ENCODE results near the gene CHST2. TPM values are rescaled to one million over a fixed set of nuclear protein-coding genes. Genes with fewer than 3 reads are reported as not detected.

CHST2 gene
- total RNA-seq, 4 donors from 2014 or later, result 2.8 to 20.6 (median 7.9) TPM

DNA sequence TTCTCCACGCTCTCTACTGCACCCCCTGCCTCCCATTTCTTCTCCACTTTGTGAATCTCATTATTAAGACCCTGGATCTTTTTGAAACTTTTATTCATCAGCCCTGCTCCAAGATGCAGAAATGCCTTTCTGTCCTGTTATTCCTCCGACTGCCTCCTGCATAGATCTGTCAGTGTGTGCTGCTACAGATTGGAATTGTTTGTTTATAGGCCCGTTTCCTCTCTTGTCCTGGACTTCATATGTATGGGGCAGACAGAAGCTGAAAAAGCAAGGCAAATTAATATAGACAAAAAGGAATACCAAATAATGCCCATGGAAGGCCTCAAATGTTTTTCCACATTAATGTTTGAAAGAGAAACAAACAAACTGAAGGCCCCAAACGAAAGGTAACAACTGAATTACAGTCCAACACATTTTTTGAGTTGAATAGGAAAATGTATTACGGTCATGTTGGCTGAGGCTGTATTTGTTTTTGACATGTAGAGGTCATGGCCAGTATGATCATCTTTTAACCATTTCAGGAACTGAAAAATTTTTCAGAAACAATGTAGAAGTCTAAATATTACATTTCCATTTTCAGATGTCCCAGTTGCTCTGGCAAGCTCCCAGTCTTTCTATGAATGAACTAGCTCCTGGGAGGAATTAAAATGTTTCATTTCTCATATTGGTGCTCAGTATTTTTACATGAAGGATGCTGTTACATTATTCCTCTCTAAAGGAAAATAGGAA is 8.8 kb downstream of the CHST2 start:
- DNase-seq, result no peak

DNA sequence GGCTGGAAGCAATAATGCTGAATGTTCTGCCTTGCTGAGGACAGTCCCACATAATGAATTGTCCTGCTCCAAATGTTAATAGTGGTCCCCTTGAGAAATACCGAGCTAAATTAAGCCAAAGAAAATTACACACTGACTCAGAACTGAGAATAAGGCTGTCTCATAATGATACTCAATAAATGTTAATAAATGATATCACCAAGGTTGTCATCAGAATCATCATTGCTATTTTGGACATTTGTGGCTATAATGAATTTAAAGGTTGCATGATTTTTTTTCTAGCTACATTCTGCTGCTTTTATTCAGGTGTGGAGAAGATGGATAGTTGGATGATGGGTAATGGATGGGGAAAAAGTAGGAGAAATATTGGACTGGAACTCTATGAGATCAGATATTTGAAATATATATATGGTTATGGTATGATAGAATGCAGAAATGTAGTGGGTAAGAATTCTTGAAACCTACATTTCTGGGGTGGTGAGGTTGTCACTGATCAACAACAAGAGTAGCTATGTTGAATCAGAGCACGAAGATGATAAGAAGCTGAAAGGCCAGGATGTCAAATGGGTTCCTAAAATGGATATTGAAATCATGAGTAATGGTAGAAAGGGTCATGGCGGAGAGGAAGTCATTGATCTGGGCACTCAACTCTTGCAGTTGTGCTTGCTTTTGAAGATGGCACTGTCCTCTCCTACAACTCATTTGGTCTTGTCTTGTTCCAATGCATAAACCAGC is 12.8 kb downstream of the CHST2 start:
- Histone ChIP-seq H3K36me3 (no peaks in the 10 kb centered on the region), H3K4me1 (no peaks in the 10 kb centered on the region), H3K27me3 (no peaks in the 10 kb centered on the region), H3K4me3 (no peak overlapping the region), H3K27ac (no peak overlapping the region), H3K9me3 (no peaks in the 10 kb centered on the region)
- no peak for DNase-seq
- TF ChIP-seq, protein P1, sequence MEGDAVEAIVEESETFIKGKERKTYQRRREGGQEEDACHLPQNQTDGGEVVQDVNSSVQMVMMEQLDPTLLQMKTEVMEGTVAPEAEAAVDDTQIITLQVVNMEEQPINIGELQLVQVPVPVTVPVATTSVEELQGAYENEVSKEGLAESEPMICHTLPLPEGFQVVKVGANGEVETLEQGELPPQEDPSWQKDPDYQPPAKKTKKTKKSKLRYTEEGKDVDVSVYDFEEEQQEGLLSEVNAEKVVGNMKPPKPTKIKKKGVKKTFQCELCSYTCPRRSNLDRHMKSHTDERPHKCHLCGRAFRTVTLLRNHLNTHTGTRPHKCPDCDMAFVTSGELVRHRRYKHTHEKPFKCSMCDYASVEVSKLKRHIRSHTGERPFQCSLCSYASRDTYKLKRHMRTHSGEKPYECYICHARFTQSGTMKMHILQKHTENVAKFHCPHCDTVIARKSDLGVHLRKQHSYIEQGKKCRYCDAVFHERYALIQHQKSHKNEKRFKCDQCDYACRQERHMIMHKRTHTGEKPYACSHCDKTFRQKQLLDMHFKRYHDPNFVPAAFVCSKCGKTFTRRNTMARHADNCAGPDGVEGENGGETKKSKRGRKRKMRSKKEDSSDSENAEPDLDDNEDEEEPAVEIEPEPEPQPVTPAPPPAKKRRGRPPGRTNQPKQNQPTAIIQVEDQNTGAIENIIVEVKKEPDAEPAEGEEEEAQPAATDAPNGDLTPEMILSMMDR (IDR thresholded peaks at IDR 0.05), result no peak
- TF ChIP-seq POLR2A (IDR thresholded peaks at IDR 0.05), result no peak

More for the DNA sequence above, 8.8 kb downstream of the CHST2 start:
- Histone ChIP-seq H3K27me3 (no peaks in the 10 kb centered on the region), H3K36me3 (no peaks in the 10 kb centered on the region), H3K4me1 (no peaks in the 10 kb centered on the region), H3K27ac (no peak overlapping the region), H3K4me3 (no peak overlapping the region), H3K9me3 (no peaks in the 10 kb centered on the region)
- TF ChIP-seq, protein P1 (IDR thresholded peaks at IDR 0.05), result no peak
- no peak for TF ChIP-seq POLR2A (IDR thresholded peaks at IDR 0.05)

DNA sequence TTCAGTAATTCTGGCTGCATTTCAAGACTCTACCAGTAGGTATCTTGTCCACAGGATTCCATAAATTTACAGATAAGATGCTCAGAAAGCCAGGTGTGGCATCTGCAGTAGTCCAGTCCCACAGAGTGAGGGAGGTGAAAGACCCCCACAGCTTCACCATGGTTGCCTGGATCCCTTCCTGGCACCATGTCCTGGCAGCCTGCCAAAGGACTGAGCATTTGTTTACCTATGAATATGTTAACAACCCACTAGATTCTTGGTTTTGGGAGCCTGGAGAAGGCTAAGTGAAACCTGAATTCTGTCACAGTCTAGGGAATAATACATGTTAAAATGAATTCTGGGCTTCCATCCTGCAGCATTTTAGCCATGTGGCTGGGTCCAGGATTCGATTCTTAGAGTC is 14.9 kb downstream of the CHST2 start:
- no peaks in the 10 kb centered on the region for H3K27me3 ChIP-seq
- H3K27ac ChIP-seq, result no peak overlapping the region
- no peaks in the 10 kb centered on the region for H3K4me1 ChIP-seq
- no peak overlapping the region for H3K4me3 ChIP-seq
- no peaks in the 10 kb centered on the region for H3K9me3 ChIP-seq
- TF ChIP-seq POLR2A (IDR thresholded peaks at IDR 0.05), result no peak
- TF ChIP-seq, protein P1 (IDR thresholded peaks at IDR 0.05), result no peak
- DNase-seq, result no peak
- H3K36me3 ChIP-seq, result no peaks in the 10 kb centered on the region

DNA sequence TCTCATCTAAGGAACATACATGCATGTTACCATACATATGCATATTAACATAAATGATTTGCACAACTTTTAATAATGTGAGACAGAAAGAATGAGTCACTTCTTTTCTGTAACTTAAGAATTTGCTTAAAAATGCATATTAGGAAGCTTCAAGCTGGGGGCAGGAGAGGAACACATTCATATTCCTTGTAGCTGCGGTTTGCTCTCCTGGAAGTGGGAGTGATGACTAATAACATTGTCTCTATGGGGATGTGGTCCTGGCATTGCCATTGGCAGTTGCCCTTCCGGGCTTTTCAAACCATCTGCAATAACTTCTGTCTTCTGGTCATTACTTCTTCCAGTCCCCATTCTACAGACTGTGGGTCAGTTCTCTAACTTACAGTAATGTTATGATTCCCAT is 15.6 kb downstream of the CHST2 start:
- Histone ChIP-seq H3K36me3 (no peaks in the 10 kb centered on the region), H3K9me3 (no peaks in the 10 kb centered on the region), H3K4me3 (no peak overlapping the region), H3K27ac (no peak overlapping the region), H3K4me1 (no peaks in the 10 kb centered on the region), H3K27me3 (no peaks in the 10 kb centered on the region)
- no peak for DNase-seq
- TF ChIP-seq POLR2A (IDR thresholded peaks at IDR 0.05), result no peak
- TF ChIP-seq, protein P1 (IDR thresholded peaks at IDR 0.05), result no peak

DNA sequence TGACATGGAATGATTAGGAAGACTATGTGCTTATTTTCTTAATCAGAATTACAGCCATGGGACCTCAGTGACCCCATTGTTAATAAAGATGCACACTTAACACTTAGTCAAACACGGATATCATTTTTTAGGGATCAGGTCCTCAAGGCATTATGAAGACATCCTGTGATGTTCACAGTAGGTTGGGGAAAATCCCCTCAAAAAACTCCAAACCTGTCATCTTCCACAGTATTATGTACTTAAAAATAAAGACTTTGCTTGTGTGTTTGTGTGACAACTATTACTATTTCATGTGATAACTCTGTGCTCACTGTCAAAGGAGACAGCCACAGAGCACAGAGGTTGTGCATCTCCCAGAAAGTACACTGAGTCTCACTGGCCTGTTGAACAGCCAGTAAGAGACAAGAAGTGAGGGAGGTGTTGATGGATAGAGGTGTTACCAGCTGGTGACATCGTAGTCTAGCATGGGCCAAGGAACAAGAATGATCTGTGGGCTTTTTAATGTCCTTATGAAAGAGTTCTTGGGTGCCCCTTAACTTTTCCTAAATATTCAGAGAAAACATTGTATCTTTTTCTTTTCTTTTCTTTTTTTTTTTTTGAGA is 18.0 kb downstream of the CHST2 start:
- no peaks in the 10 kb centered on the region for H3K36me3 ChIP-seq

More for the DNA sequence above, 18.0 kb downstream of the CHST2 start:
- Histone ChIP-seq H3K27me3 (no peaks in the 10 kb centered on the region), H3K27ac (no peak overlapping the region), H3K4me3 (no peak overlapping the region), H3K4me1 (no peaks in the 10 kb centered on the region), H3K9me3 (no peaks in the 10 kb centered on the region)
- DNase-seq, result no peak
- TF ChIP-seq, protein P1 (IDR thresholded peaks at IDR 0.05), result no peak
- no peak for TF ChIP-seq POLR2A (IDR thresholded peaks at IDR 0.05)
